Stimulated activated CD4-positive, alpha-beta T cell treated with anti-CD3 and anti-CD28 coated beads, TNF-alpha, amount 100 ng/mL, for 1 hour (primary cell): Measurements from ENCODE around the gene EFHD2.
"Not testable (repeated sequence)": the region's sequence is repeated elsewhere in the genome, so short reads cannot be mapped to it uniquely, and the experiment has no call there.

ENCODE experiments used
- DNase-seq, 3 donors: peaks; one replicate each; pipeline ENCODE4 v3.0.0-alpha.2; 2020; ENCODE audit warnings: low read depth in 3 of 3, low spot score in 1 of 3

The EFHD2 gene

DNA sequence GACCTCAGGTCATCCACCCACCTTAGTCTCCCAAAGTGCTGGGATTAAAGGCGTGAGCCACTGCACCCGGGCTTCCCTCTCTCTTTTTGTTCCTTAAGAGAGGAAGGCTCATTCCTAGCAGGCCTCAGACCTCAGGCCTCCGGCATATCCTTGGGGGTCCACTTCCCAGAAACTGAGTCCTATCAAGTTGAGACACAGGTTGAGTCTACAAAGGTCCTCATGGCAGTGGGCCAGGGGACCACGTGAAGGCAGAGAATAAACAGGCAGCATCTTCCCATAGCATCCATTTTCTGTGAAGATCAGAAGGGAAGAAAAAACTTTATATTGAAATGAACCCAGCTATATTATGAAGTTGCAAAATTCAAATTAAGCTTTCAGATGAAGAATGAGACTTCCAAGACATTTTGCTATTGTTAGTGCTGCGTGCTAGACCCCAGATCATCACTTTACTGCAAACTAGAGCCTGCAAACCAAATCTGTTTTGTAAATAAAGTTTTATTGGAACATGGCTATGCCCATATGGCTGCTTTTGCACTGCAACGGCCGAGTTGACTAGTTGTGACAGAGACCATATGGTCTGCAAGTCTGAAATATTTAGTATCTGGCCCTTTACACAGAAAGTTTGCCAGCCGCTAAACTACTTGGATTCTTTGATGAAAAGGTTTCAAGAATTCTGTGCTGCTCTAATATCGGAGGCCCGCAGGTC is 43.3 kb downstream of the EFHD2 start:
- no peak for DNase-seq

DNA sequence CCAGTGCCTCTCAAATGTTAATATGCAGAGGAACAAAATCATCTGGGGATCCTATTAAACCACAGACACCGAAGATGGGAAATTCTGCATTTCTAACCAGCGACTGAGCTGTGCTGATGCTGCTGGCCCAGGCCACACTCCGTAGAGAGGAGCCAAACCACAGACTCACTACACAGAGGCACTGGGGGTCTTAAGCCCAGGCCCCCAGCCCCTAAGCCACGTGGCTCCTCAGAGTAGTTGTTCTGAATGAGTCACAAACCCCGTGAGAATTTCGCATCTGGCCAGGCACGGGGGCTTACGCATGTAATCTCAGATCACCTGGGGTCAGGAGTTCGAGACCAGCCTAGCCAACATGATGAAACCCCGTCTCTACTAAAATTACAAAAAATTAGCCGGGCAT is 44.0 kb downstream of the EFHD2 start:
- DNase-seq: no peak

GRCh38 chr1:15454256-15454655 is 44.6 kb downstream of the EFHD2 start:
- no peak for DNase-seq

DNA sequence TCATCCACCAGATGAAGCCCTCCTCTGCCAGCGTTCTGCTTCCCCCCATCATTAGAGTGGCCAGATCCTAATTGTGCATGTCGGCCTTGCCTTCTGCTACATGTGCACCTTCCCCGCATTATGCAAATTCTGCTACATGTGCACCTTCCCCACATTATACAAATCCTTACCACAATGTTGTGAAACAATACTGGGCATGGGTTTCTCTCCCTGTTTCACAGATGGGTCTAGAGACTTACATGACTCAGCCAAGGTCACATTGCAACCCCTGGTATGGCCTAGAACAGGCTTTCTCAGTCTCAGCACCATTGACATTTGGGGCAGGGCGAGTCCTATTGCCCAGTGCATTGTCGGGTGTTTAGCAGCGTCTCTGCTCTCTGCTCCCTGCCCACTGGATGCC is 45.8 kb downstream of the EFHD2 start:
- DNase-seq: no peak

- no peak for DNase-seq
Measured at GRCh38 chr1:15456313-15456954, 46.7 kb downstream of the EFHD2 start, which contains the start of gene CELA2A. CELA2A (plus strand) TSS chr1:15456732; CDS start chr1:15456754, 22 bp downstream.

- DNase-seq: no peak
Measured at GRCh38 chr1:15457585-15457984, 47.9 kb downstream of the EFHD2 start.

DNA sequence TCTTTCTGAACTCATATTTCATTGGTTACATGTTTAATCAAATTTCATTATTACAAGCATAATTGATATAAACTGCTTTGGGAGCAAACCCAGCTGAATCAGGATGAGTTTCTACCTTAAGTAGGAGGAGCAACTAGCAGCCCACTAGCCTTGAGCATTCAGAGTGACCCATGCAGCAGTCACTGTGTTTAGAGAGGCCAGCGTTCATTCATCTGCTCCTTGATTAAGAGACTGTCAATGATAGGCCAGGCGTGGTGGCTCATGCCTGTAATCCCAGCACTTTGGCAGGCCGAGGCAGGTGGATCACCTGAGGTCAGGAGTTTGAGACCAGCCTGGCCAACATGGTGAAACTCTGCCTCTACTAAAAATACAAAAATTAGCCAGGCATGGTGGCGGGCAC is 48.7 kb downstream of the EFHD2 start:
- not testable (repeated sequence) for DNase-seq

GRCh38 chr1:15459771-15460707 is 50.4 kb downstream of the EFHD2 start:
- no peak for DNase-seq

DNA sequence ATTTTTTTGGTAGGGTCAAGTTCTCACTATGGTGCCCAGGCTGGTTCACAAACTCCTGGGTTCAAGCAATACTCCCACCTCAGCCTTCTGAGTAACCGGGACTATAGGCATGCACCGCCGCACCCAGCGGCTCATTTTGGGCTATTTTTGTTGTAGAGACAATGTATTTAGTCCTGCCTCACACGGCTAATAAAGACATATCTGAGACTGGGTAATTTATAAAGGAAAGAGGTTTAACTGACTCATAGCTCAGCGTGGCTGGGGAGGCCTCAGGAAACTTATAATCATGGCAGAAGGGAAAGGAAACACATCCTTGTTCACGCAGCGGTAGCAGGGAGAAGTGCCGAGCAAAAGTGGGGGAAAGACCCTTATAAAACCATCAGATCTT is 51.0 kb downstream of the EFHD2 start:
- no peak for DNase-seq

DNA sequence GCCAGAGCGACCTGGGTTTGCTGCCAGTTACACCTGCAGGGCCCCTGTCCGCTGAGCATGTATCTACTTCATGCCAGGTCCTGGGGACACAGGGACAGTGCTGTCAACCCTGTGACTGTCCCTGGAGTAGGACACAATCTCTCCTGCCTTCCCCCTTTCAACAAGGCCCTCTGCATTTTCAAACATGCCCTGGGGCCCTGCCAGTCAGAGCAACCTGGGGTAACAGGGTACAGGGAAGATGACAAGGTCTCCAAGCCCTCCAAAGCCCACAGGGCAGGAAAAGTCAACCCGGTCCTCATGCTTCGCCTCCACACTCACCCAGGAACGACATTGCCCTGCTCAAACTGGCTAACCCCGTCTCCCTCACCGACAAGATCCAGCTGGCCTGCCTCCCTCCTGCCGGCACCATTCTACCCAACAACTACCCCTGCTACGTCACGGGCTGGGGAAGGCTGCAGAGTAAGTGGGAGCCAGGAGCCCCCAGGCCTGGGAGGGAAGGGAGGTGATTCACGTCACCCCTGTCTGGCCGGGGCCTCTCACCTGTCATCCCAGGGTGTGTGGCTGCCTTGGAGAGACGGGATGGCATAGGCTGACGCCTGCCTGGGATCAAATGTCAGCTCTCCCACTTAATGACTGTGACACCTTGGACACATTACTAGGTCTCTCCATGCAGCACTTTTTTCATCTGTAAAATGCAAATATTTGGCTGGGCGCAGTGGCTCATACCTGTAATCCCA is 53.5 kb downstream of the EFHD2 start:
- not testable (repeated sequence) for DNase-seq

DNA sequence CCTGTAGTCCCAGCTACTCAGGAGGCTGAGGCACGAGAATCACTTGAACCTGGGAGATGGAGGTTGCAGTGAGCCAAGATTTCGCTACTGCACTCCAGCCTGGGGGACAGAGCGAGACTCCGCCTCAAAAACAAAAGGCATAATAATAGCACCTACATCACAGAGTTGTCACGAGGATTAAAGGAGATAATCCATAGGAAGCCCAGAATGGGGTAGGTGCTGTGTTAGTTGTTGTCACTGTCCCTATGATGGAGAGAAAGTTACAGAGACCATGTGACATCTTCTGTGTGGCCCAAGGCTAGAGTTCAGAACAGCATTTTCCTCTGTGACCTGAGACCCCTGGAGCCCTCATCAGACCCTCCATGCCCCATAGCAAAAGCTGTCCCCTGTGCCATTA is 54.2 kb downstream of the EFHD2 start:
- DNase-seq: not testable (repeated sequence)

DNA sequence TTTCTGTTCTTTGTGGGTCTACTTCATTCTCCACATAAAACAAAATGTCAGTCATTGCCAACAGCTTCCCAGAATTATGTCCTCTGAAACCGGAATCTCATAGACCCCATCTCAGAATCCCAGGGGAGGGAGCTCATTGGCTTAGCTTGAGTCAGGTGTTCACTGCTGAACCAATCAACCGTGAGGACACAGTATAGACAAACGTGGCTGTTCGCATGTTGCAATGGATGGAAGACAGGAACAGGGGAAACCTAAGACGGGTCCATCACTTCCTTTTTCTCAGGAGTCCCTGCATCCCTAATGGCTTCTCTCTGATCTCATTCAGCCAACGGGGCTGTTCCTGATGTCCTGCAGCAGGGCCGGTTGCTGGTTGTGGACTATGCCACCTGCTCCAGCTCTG is 56.0 kb downstream of the EFHD2 start:
- DNase-seq: no peak

DNA sequence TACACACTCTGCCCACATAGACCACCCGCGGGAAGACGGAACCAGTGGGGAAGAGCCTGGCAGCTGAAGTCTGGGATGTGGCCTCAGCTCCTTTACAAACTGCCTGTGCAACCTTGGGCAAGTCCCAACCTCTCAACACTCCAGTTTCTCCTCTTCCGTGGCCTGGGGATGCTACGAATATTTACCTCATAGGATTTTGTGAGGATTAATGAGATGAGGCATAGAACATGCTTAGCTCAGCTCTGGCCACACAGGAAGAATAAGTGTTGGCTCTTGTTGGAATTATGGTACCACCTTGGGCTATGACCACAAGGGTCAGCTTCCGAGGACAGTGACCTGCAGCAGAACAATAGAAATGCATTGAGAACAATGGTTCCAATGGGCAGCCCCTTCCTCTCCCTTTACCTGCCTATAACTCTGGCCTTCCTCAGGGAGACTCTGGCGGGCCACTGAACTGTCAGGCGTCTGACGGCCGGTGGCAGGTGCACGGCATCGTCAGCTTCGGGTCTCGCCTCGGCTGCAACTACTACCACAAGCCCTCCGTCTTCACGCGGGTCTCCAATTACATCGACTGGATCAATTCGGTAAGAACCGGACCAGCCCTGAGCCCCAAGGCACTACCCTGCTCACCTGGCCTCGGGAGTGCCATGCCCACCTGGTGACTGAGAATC is 57.4 kb downstream of the EFHD2 start:
- DNase-seq: not testable (repeated sequence)

DNA sequence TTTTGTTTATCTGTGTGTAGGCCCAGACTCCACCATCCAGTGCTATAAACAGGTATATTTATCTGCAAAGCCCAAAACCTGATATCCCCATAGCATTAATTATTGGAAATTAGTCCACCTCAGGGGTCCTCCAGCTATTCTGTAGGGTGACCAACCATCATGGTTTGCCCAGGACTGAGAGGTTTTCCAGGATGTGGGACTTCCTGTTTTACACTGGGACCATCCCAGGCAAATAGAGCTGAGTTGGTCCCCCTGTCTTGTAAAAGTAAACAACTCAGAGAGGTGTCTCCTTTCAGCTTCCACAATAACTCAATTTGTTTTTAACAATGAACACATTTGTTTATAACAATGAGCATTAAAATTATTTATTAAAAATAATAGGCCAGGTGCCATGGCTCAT is 58.5 kb downstream of the EFHD2 start:
- no peak for DNase-seq

DNA sequence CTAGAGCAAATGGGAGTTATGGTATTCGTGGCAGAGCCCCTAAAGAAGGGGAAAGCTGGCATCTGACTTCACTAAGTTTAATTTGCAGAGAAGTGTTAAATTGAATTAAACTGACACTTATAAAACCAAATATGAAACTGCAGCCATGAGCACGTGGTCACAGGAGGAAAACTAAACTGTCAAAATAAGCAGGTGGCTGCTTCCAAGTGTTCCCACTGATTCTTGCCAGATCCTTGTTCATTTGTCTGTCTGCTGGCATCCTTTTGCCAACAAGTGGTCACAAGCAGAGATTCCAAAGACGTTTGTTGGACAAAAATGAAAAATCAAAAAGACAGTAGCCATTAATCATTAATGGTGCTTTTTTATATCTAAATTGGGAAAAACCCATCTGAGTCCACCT is 59.7 kb downstream of the EFHD2 start:
- DNase-seq: no peak

DNA sequence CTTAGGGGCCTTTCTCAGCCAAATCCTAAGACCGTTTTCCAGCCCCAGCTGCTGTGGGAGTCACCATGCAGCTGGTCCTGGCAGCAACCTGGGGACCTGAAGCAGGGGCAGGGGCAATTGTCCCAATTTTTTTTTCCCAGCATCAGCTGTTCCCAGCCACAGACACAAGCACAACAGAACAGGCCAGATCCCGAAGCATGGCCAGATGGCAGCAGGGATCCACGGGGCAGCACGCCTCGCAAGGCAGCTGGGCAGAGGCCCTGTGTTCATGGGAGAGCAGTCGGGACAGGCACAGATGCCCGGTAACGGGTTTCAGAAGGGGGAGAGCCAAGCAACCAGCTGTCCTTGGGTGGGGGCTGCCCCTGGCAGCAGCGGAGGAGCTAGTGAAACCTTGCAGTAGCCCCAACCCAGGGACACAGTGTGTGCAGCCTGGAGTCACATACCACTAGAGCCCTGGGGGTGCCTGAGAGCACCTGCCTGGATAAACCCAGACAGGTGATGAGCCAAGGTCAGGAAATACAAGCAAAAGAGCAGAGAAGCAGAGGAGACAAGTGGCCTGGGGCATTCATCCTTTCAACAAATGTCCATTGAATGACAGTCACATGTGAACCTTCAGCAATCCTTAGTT is 60.2 kb downstream of the EFHD2 start:
- DNase-seq: not testable (repeated sequence)

DNA sequence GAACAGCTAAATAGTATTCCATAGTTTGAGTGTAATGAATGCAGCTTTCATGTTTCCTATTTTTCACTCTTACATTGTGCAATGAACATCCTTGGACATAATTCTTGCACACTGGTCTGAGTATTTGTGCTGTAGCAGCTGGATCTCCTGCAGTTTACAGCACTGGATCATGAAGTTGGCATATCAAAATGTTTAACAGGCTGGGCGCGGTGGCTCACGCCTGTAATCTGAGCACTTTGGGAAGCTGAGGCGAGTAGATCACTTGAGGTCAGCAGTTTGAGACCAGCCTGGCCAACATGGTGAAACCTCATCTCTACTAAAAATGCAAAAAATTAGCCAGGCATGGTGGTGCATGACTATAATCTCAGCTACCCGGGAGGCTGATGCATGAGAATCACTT is 61.4 kb downstream of the EFHD2 start:
- DNase-seq: not testable (repeated sequence)

- not testable (repeated sequence) for DNase-seq
Measured at GRCh38 chr1:15471723-15472122, 62.0 kb downstream of the EFHD2 start.

GRCh38 chr1:15472587-15472986 is 62.9 kb downstream of the EFHD2 start:
- no peak for DNase-seq

DNA sequence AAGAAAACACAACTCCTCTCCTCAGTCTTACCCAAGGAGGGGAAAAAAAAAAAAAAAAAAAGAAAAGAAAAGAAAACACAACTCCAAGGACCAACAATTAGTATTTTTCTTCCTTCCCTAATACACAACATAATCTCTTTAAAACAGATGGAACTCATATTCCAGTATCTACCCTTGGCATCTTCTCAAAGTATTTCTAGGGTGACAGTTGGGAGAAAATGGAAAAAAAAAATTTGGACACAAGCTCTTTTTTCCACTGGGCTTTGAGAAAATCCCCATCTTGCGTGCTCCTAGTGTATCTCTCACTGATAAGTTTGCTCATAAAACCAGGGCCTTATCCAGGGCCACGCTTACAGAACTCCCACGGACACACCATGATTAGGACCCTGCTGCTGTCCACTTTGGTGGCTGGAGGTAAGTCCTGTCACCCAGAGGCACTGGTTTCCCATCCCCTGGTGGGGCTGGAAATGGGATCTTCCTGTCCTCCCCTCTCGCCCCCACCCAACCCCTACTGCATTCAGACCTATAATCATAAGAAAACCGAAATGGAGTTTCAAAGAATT is 66.1 kb downstream of the EFHD2 start, which contains the start of gene CELA2B:
CELA2B (plus strand) TSS at position 353 of the 563 bp plus-strand sequence; CDS start at position 375, 22 bp downstream.
- DNase-seq: no peak
